Chondrocyte (in vitro differentiated cells): ENCODE data around the gene PNPT1. TPM values are rescaled to one million over a fixed set of nuclear protein-coding genes. Genes with fewer than 3 reads are reported as not detected.
"Not testable (repeated sequence)": the region's sequence is repeated elsewhere in the genome, so short reads cannot be mapped to it uniquely, and the experiment has no call there.

Experiments
- DNase-seq: peaks from one replicate; pipeline ENCODE4 v3.0.0; 2021; ENCODE audit warnings: mixed read lengths, low spot score
- H3K27ac Mint-ChIP-seq: one replicate; pipeline ENCODE4 v1.8.0; 2021; ENCODE audit warnings: mild to moderate bottlenecking, moderate library complexity, mixed read lengths; ENCODE audit not compliant: unreplicated experiment
- H3K27me3 Mint-ChIP-seq: 2 replicates; pipeline ENCODE4 v1.8.0; 2021; ENCODE audit warnings: low read depth, mixed read lengths
- H3K36me3 Mint-ChIP-seq: 2 replicates; pipeline ENCODE4 v1.8.0; 2021; ENCODE audit warnings: low read depth, mixed read lengths
- H3K4me1 Mint-ChIP-seq: 2 replicates; pipeline ENCODE4 v1.8.0; 2021; ENCODE audit warnings: low read depth, mild to moderate bottlenecking, mixed read lengths
- H3K4me3 Mint-ChIP-seq: one replicate; pipeline ENCODE4 v1.8.0; 2021; ENCODE audit warnings: mild to moderate bottlenecking, moderate library complexity, mixed read lengths; ENCODE audit not compliant: unreplicated experiment
- H3K9me3 Mint-ChIP-seq: 2 replicates; pipeline ENCODE4 v1.8.0; 2021; ENCODE audit warnings: low read depth, mixed read lengths
- CTCF ChIP-seq: fragments of 200-600 bp; sonication (generic); IDR thresholded peaks from 2 replicates; pipeline ENCODE4 v1.5.0; 2021; ENCODE audit warnings: antibody characterized with exemption, mild to moderate bottlenecking, moderate library complexity
- total RNA-seq: library from RNA; stranded (reverse); gene quantifications from 3 replicates; pipeline ENCODE4 v1.2.1, GENCODE V29; 2021

Gene PNPT1
- total RNA-seq, 1 donor from 2014 or later, result 13.1 TPM

- DNase-seq, result no peak
- TF ChIP-seq CTCF, result peak; percentile 97
- no peak overlapping the region for H3K4me3 Mint-ChIP-seq
- no peaks in the 10 kb centered on the region for H3K4me1 Mint-ChIP-seq
- H3K36me3 Mint-ChIP-seq, result no peaks in the 10 kb centered on the region
- peaks cover 28% of the 10 kb centered on the region for H3K27me3 Mint-ChIP-seq
- no peaks in the 10 kb centered on the region for H3K9me3 Mint-ChIP-seq
- no peak overlapping the region for H3K27ac Mint-ChIP-seq
Observed at GRCh38 chr2:55718165-55719008, 24.7 kb upstream of the PNPT1 start.

GRCh38 chr2:55715626-55716025 is 22.0 kb upstream of the PNPT1 start:
- Mint-ChIP-seq H3K27ac (no peak overlapping the region), H3K27me3 (peaks cover 25% of the 10 kb centered on the region), H3K9me3 (no peaks in the 10 kb centered on the region), H3K4me1 (no peaks in the 10 kb centered on the region), H3K36me3 (no peaks in the 10 kb centered on the region), H3K4me3 (no peak overlapping the region)
- DNase-seq, result no peak
- TF ChIP-seq CTCF, result no peak

DNA sequence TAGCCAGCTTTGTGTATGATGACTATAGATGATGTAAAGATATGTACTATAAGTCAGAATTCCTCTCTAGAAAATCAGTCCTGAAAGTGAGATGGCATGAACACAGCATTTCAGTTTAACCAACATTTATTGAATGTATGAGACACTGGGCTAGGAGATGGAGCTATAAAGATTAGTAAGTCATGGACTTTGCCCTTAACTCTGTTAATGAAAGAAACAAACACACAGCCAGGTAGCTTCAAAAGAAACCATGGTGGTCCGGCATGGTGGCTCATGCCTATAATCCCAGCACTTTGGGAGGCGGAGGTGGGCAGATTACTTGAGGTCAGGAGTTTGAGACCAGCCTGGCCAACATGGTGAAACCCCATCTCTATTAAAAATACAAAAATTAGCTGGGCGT is 21.5 kb upstream of the PNPT1 start:
- not testable (repeated sequence) for H3K4me3 Mint-ChIP-seq

DNA sequence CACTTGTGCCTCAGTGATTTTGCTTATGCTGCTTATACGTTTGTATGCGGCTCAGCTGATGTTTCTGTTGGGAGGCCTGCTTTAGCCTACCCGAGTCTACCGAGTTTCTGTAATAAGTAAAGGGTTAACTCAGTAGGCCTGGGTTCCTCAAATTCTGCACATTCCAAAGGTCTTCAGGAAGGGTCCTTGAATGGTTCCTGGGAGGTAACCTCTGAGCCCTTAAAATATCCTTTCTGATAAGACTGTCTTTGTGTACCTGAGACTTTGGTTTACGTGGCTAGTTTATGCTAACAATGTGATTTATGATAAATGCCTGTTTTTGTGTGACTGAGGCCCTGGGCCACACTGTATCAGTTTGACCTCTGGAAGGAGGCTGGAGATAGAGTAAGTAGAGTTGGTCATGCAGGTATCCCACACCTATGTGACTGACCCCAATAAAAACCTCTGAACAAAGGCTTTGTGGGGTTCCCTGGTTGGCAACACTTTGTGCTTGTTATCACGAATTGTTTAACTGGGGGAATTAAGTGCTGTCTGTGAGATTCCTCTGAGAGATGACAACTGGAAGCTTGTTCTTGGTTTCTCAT is 18.9 kb upstream of the PNPT1 start:
- Mint-ChIP-seq H3K27me3 (peaks cover 17% of the 10 kb centered on the region), H3K4me1 (no peaks in the 10 kb centered on the region), H3K4me3 (no peak overlapping the region), H3K27ac (no peak overlapping the region), H3K36me3 (no peaks in the 10 kb centered on the region), H3K9me3 (no peaks in the 10 kb centered on the region)
- no peak for DNase-seq
- no peak for TF ChIP-seq CTCF

More for the DNA sequence above, 21.5 kb upstream of the PNPT1 start:
- not testable (repeated sequence) for H3K36me3 Mint-ChIP-seq, DNase-seq, H3K9me3 Mint-ChIP-seq, H3K4me1 Mint-ChIP-seq, H3K27ac Mint-ChIP-seq
- H3K27me3 Mint-ChIP-seq, result peaks cover 21% of the 10 kb centered on the region

- no peak overlapping the region for H3K27ac Mint-ChIP-seq
- H3K9me3 Mint-ChIP-seq, result no peaks in the 10 kb centered on the region
- H3K4me1 Mint-ChIP-seq, result no peaks in the 10 kb centered on the region
- no peak for DNase-seq
- H3K4me3 Mint-ChIP-seq, result no peak overlapping the region
- H3K36me3 Mint-ChIP-seq, result no peaks in the 10 kb centered on the region
- TF ChIP-seq CTCF, result no peak
- H3K27me3 Mint-ChIP-seq, result peaks cover 18% of the 10 kb centered on the region
Observed at GRCh38 chr2:55710025-55710424, 16.4 kb upstream of the PNPT1 start.
